ENCODE data around the gene SH2D2A.

SH2D2A gene

GRCh38 chr1:156847591-156848460 lies 31.2 kb upstream of the SH2D2A start:
- DNase-seq (ENCODE audit: low read depth) = no peak

DNA sequence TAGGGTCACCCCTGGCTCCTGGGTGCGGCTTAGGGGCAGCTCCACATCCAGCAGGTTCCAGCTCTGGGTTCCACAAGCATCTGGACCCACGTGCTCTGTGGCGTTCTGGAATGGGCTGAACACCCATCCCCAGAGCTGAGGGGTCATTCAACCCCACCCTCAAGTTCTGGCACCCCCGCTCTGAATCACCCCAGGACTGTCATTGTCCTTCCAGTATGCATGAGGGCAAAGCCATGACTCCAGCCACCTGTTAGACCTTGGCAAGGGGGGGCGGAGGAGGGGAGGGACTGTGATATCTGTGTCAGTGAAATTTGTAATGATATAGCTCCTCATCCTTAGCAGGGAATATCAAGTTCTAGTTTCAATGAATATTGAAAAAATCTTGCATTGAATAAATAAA lies 30.0 kb upstream of the SH2D2A start:
- no peak for DNase-seq (ENCODE audit: low read depth)

- no peak for DNase-seq (ENCODE audit: low read depth)
Measured at GRCh38 chr1:156845953-156846545, 29.4 kb upstream of the SH2D2A start.

DNA sequence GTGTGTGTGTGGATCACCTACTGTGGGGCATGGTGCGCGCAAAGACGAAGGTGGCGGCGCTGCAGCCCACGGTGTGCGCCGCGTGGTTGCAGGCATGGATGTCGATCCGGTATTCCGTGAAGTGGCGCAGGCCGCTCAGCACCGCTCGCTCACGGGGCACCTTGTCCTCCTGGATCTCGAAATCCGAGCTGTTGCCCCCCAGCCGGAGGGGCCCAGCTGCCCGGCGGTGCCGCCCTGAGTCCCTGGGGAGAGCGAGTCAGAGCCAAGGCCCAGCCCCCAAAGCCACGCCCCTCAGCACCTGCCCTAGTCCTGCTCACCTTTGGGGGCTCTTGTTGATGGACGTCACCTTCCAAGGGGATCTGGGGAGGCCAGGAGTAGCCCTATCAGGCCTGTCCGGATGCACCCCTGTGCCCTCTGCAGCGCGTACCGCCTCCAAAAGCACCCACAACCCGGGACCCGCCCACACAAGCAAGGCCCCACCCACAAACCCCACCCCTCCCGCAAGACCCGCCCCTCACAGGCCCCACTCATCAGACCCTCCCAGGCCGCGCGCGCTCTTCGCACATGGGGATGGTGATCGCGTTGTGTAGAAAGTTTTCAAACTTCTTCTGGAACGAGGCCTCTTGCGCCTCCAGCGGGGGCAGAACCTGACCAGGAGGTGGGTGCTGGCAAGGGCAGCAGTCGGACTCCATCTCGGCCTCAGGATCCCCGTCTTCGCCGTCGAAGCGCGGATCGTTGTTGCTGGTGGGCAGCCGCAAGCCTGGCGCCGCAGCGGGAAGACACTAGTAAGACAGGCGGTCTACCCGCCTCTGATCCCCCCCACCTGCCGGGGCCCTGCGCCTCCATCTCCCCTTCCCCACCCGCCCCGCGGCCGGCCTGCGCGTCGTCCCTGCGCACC lies 28.7 kb upstream of the SH2D2A start:
- no peak for DNase-seq (ENCODE audit: low read depth)

DNA sequence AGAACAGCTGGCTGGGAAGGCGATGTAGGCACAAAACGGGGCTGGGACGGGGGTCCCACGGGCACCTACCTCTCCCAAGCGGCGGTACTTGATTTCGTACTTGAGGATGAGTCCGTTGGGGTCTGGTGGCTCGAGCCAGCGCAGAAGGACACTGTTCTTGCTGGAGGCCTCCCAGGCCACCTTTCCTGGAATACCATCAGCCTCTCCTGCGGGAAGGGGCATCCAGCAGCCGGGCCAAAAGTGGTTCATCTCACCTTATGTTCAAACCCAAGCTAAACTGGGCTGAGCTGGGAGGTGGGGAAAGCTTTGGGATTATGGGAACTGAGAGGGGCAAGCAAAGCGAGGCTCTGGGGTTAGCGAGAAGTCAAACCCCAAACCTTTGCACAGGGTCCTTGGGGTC lies 28.0 kb upstream of the SH2D2A start:
- DNase-seq (ENCODE audit: low read depth) = no peak

DNA sequence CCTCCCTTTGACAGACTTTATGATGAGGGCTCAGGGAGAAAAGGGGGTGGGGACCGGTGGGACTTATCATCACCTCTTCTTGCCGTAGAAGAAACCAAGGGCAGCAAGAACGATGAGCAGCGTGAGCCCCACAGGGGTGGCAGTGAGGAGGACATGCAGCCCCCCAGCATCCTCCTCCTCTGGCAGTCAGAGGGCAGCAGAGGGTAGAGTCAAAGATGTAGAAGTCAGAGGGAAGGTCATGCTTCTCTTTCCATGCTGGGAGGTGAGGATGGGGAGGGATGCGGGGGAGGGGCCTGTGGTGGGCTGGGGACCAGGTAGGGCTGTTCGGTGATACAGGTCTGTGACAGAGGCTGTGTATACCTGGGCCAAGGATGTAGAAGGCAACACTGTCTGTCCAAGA lies 27.5 kb upstream of the SH2D2A start:
- DNase-seq (ENCODE audit: low read depth) = no peak

GRCh38 chr1:156842618-156843300 lies 26.1 kb upstream of the SH2D2A start:
- DNase-seq (ENCODE audit: low read depth) = no peak

GRCh38 chr1:156841295-156841855 lies 24.7 kb upstream of the SH2D2A start:
- no peak for DNase-seq (ENCODE audit: low read depth)

GRCh38 chr1:156840898-156841279 lies 24.2 kb upstream of the SH2D2A start:
- DNase-seq (ENCODE audit: low read depth) = no peak

DNA sequence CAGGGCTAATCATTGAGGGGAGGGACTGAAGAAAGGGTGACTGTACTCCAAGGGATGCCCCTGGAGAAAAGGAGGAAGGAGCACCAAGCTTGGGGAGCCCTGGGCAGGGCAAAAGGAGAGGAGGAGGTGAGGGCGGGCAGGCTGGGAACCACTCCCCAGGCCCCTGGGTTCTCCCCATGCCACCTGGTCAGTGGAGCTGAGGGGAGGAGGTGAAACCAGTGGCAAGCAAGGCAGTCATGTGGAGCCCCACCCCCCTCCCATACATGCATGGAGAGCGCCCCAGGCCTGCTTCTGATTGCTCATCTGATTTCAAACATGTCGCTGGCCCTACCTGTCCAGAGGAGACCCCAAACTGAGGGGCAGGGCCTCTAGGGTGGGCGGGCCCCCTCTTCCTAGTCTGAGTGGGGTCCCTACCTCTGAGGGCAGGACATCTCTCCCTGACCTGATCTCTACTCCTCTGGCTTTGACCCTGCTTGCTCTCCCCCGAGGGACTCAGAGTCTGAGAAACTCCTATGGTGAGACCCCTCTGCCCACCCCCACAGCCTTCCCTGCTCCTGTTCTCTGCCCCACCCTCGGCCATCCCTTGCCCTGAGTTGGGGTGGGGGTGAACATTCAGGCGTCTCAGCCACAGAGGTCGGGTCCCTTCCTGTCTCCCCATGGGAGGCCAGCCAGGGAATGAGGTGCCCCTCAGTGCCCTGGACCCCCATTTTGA lies 23.7 kb upstream of the SH2D2A start:
- no peak for DNase-seq (ENCODE audit: low read depth)

DNA sequence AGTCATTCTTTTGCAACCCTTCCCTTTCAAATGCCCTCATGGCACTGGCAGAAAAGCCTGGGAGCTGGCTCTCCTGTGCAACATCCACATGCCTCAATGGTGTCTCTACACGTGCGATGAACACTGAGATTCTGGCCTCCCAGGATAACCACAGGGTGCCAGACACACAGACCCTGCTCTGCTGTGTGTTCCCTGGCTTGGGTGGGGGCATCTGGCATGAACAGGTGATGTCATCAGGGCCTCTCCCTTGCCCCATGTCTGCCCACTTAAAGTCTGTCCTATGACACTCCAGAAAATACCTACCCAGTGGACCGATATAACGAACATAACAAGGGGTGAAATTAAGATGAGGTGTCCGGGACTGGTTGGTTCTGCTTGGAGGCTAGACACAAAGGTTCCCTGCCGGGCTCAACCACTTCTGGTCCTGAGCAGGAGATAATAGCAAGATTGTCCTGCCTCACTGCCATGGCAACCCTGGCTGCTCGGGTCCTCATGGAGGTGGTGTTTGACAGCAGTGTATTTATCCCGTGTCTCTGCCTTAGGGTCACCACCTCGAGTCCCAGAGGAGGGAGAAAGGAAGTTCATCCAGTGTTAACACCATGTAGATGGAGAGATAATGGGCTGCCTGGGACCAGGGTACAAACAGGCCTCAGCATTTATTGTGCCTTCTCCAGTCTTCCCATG lies 22.9 kb upstream of the SH2D2A start:
- DNase-seq (ENCODE audit: low read depth) = no peak

DNA sequence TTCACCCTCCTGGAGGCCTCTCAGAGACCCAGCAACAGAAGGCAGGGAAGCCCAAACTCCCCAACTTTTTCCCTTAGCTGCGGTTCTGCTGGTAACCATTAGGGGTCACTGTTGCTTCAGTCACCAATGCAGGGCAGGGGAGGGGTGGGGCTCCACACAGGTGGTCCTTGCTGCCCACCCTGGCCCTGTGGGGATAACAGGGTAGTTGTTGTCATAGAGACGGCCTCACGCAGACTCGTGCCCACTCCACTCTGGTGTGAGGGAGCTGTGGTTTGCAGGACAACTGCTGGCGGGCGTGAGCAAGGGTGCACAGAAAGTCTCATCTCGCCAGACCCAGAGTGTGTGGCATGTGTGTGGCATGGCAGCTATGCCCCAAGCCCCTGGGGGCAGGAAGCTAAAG lies 22.3 kb upstream of the SH2D2A start:
- no peak for DNase-seq (ENCODE audit: low read depth)

- DNase-seq (ENCODE audit: low read depth) = no peak
Measured at GRCh38 chr1:156836892-156837291, 20.2 kb upstream of the SH2D2A start.

DNA sequence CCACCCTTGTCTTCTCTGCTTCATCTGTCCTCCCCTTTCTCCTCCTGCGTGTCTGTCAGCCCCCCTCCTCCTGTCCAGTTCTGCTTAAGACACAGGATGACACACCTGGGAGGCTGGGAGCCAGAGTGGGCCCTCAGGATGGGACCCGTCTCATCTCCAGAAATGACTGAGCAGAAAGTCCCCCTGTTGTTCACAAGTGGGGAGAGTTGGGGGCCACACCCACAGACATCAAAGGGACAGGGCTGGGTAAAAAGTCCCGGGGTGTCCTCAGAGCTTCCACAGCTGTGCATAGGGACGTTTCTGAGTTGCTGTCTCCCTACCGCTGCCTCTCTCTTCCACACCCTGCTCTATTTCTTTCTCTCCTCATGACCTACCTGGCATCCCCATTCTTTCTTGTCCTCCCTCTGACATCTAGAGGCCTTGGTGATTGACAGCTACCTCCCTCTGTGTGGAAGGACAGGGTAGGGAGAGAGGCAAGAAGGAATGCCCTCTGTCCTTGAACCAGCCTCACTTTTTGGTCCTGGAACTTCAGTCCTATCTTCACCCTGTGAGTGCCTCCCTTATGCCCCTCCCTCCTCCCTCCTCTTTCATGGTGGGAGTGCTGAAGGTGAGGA lies 19.5 kb upstream of the SH2D2A start:
- no peak for DNase-seq (ENCODE audit: low read depth)

- DNase-seq (ENCODE audit: low read depth) = no peak
Measured at GRCh38 chr1:156834322-156834721, 17.7 kb upstream of the SH2D2A start.

DNA sequence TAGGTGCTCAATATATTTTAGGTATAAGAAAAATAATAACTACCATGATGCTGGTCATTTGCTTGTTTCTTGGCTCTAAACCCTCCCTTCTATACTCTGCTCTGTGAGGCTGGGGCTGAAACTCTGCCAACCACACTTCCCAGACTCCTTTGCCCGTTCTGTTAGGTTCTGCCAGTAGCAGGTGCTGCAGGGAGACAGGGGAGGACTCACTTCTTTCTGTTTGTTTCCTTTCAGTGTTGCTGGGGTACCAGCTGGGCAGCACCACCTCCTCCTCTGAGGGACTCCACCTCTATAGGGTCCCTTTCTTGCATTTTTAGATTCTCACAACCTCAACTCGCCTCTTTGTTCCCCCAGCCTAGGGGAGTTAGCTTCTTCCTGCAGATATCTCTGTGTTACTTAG lies 17.0 kb upstream of the SH2D2A start:
- no peak for DNase-seq (ENCODE audit: low read depth)

GRCh38 chr1:156832434-156832833 lies 15.8 kb upstream of the SH2D2A start:
- DNase-seq (ENCODE audit: low read depth) = no peak

DNA sequence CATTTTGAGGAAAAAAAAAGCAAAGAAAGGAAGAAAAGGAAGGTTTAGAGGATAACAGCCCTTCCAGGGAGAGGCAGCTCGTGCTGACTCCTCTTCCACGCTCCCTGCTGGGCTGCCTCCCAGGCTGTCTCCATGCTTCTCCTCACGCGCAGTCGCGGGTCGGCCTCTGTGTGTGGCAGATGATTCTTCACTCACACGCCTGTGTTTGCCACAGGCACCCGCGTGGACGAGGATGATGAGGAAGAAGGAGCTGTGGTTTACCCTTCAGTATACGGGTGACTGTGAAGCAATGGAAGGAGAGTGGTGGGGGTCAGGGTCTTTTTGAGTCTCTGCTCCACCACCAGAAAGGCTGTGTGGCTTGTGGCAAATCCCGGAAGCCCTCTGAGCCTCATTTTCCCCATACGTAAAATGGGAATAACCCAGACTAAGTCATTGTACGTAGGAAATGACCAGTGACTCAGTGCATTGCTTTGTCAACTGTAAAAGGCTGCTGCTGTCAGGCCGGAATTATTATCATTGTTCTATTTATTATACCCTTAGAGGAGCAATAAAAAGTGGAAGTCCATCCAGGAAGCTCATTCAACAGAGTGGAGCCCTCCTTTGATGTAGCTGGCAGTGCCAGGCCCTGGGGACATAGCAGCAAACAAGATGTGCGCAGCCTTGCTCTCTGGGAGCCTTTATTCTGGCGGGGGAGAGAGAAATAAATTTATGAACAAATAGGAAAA lies 11.9 kb upstream of the SH2D2A start:
- no peak for DNase-seq (ENCODE audit: low read depth)

- no peak for DNase-seq (ENCODE audit: low read depth)
Measured at GRCh38 chr1:156826630-156827029, 10.0 kb upstream of the SH2D2A start.

Data from GM04504 (cell line).